ENCODE measurements around the gene CD63. TPM values are rescaled to one million over a fixed set of nuclear protein-coding genes. Genes with fewer than 3 reads are reported as not detected.

The CD63 gene
- total RNA-seq, 1 experiment from 2014 or later, result 869 TPM

GRCh38 chr12:55700255-55701018 is 28.4 kb downstream of the CD63 start:
- no peaks in the 10 kb centered on the region for H3K79me2 ChIP-seq (ENCODE audit: low read length)
- H3K27me3 ChIP-seq (ENCODE audit: low read length), result no peaks in the 10 kb centered on the region
- DNase-seq, result peak; percentile 17
- no peaks in the 10 kb centered on the region for H3F3A ChIP-seq (ENCODE audit: low read length, unreplicated experiment)
- intact Hi-C loops (cut with micrococcal nuclease), result no loop called here
- no peaks in the 10 kb centered on the region for H3K36me3 ChIP-seq (ENCODE audit: low read depth, low read length)
- H2AFZ ChIP-seq (ENCODE audit: low read length), result no peak overlapping the region
- no peaks in the 10 kb centered on the region for H3K9me2 ChIP-seq (replicated peaks; ENCODE audit: low read length)
- no peak overlapping the region for H3K27ac ChIP-seq (ENCODE audit: low read length)
- H3K4me3 ChIP-seq (ENCODE audit: low read length), result no peak overlapping the region
- no peaks in the 10 kb centered on the region for H4K20me1 ChIP-seq (ENCODE audit: low read length)
- CTCF ChIA-PET, result no interaction called here
- POLR2A ChIA-PET (ENCODE audit: unreplicated experiment), result interaction anchor here (0.5 to 0.6 kb wide), 2 partner anchors 29 to 31 kb away, joined by 4 to 6 read pairs; partner anchors contain the start of gene CD63
- BruUV-seq (replicated peaks), result no TSS peak
- H3K4me2 ChIP-seq (ENCODE audit: low read length), result no peak overlapping the region
- no peaks in the 10 kb centered on the region for H3K9me3 ChIP-seq (ENCODE audit: low read length)
- no peak for ATAC-seq
- no peak for TF ChIP-seq EZH2 (IDR thresholded peaks at IDR 0.05; ENCODE audit: low read length, unreplicated experiment)
- no peak overlapping the region for H3K9ac ChIP-seq (ENCODE audit: low read length)
- no peaks in the 10 kb centered on the region for H3K4me1 ChIP-seq (ENCODE audit: insufficient read depth, low read length)

- no peak overlapping the region for H2AFZ ChIP-seq (ENCODE audit: low read length)
- no peaks in the 10 kb centered on the region for H4K20me1 ChIP-seq (ENCODE audit: low read length)
- H3K9me3 ChIP-seq (ENCODE audit: low read length), result no peaks in the 10 kb centered on the region
- no peaks in the 10 kb centered on the region for H3K4me1 ChIP-seq (ENCODE audit: insufficient read depth, low read length)
- H3K36me3 ChIP-seq (ENCODE audit: low read depth, low read length), result no peaks in the 10 kb centered on the region
- H3F3A ChIP-seq (ENCODE audit: low read length, unreplicated experiment), result no peaks in the 10 kb centered on the region
- no peak overlapping the region for H3K4me2 ChIP-seq (ENCODE audit: low read length)
- H3K27me3 ChIP-seq (ENCODE audit: low read length), result no peaks in the 10 kb centered on the region
- no peak for DNase-seq
- H3K79me2 ChIP-seq (ENCODE audit: low read length), result no peaks in the 10 kb centered on the region
- no TSS peak for BruUV-seq (replicated peaks)
- no peak overlapping the region for H3K4me3 ChIP-seq (ENCODE audit: low read length)
- H3K9me2 ChIP-seq (replicated peaks; ENCODE audit: low read length), result no peaks in the 10 kb centered on the region
- TF ChIP-seq EZH2 (IDR thresholded peaks at IDR 0.05; ENCODE audit: low read length, unreplicated experiment), result no peak
- no peak for TF ChIP-seq EZH2phosphoT487 (IDR thresholded peaks at IDR 0.05; ENCODE audit: borderline replicate concordance, low read length)
- no peak for TF ChIP-seq CTCF (conservative IDR thresholded peaks at IDR 0.05; ENCODE audit: low read depth, low read length)
- no peak overlapping the region for H3K27ac ChIP-seq (ENCODE audit: low read length)
- CTCF ChIA-PET, result no interaction called here
- ATAC-seq, result no peak
- POLR2A ChIA-PET (ENCODE audit: unreplicated experiment), result interaction anchor here (0.5 to 0.6 kb wide), 3 partner anchors 30 to 45 kb away, joined by 4 read pairs; no protein-coding TSS in a partner anchor
- intact Hi-C loops (cut with micrococcal nuclease), result no loop called here
- H3K9ac ChIP-seq (ENCODE audit: low read length), result no peak overlapping the region
Observed at GRCh38 chr12:55699471-55700055, 29.2 kb downstream of the CD63 start.

- Histone ChIP-seq H2AFZ (ENCODE audit: low read length) (no peak overlapping the region), H4K20me1 (ENCODE audit: low read length) (no peaks in the 10 kb centered on the region), H3K27ac (ENCODE audit: low read length) (no peak overlapping the region), H3K4me2 (ENCODE audit: low read length) (no peak overlapping the region), H3F3A (ENCODE audit: low read length, unreplicated experiment) (no peaks in the 10 kb centered on the region), H3K27me3 (ENCODE audit: low read length) (no peaks in the 10 kb centered on the region), H3K79me2 (ENCODE audit: low read length) (no peaks in the 10 kb centered on the region), H3K9me2 (replicated peaks; ENCODE audit: low read length) (no peaks in the 10 kb centered on the region), H3K36me3 (ENCODE audit: low read depth, low read length) (no peaks in the 10 kb centered on the region), H3K9me3 (ENCODE audit: low read length) (no peaks in the 10 kb centered on the region), H3K9ac (ENCODE audit: low read length) (no peak overlapping the region), H3K4me3 (ENCODE audit: low read length) (no peak overlapping the region), H3K4me1 (ENCODE audit: insufficient read depth, low read length) (no peaks in the 10 kb centered on the region)
- ATAC-seq, result no peak
- intact Hi-C loops (cut with micrococcal nuclease), result no loop called here
- TF ChIP-seq EZH2phosphoT487 (IDR thresholded peaks at IDR 0.05; ENCODE audit: borderline replicate concordance, low read length) (no peak), CTCF (conservative IDR thresholded peaks at IDR 0.05; ENCODE audit: low read depth, low read length) (no peak), EZH2 (IDR thresholded peaks at IDR 0.05; ENCODE audit: low read length, unreplicated experiment) (no peak)
- DNase-seq, result no peak
- BruUV-seq (replicated peaks), result no TSS peak
- ChIA-PET POLR2A (ENCODE audit: unreplicated experiment) (interaction anchor here (0.5 to 0.6 kb wide), 2 partner anchors 32 to 45 kb away, joined by 4 read pairs; no protein-coding TSS in a partner anchor), CTCF (no interaction called here)
Observed at GRCh38 chr12:55698965-55699364, 29.8 kb downstream of the CD63 start.

Measured in PC-3 (cell line).